HAP-1 (cell line): ENCODE data around the gene SPRED1.

Experiments used
- DNase-seq, 2 experiments: peaks; one replicate each; pipeline ENCODE4 v3.0.0-alpha.2; 2016 to 2020; ENCODE audit warnings: low spot score in 2 of 2
- H3K27me3 ChIP-seq: fragments of 250-450 bp; sonication (Bioruptor Pico); 2 replicates; pipeline ENCODE4 v1.5.1; 2020; ENCODE audit warnings: low read depth, mild to moderate bottlenecking, moderate library complexity
- H3K36me3 ChIP-seq: fragments of 250-450 bp; sonication (Bioruptor Pico); replicated peaks from 2 replicates; pipeline ENCODE4 v1.5.1; 2020; ENCODE audit warnings: mild to moderate bottlenecking
- H3K4me1 ChIP-seq: fragments of 250-450 bp; sonication (Bioruptor Pico); 2 replicates; pipeline ENCODE4 v1.5.1; 2020; ENCODE audit warnings: mild to moderate bottlenecking
- H3K4me3 ChIP-seq: fragments of 250-450 bp; sonication (Bioruptor Pico); 2 replicates; pipeline ENCODE4 v1.5.1; 2020; ENCODE audit warnings: mild to moderate bottlenecking, moderate library complexity
- H3K9me3 ChIP-seq: fragments of 250-450 bp; sonication (Bioruptor Pico); 2 replicates; pipeline ENCODE4 v1.5.1; 2020; ENCODE audit warnings: mild to moderate bottlenecking, moderate library complexity
- in situ Hi-C: fragments of 300-500 bp; cut with MboI; formaldehyde crosslinking; loops from 3 replicates; pipeline ENCODE4 v1.14.3; 2020; ENCODE audit warnings: low sequenced_read_pairs, inconsistent platforms, mixed read lengths

SPRED1 gene

GRCh38 chr15:38373016-38373415 is 120.4 kb downstream of the SPRED1 start:
- peaks cover 3% of the 10 kb centered on the region; the same call in 1 of the 2 replicates for H3K27me3 ChIP-seq
- H3K36me3 ChIP-seq: no peaks in the 10 kb centered on the region
- no peak overlapping the region for H3K4me3 ChIP-seq
- in situ Hi-C loops: no loop called here
- H3K9me3 ChIP-seq: no peaks in the 10 kb centered on the region
- DNase-seq: no peak
- H3K4me1 ChIP-seq: peaks cover 4% of the 10 kb centered on the region; the same call in 1 of the 2 replicates

GRCh38 chr15:38374029-38374428 is 121.4 kb downstream of the SPRED1 start:
- DNase-seq: no peak
- Histone ChIP-seq H3K9me3 (no peaks in the 10 kb centered on the region), H3K4me1 (peaks cover 4% of the 10 kb centered on the region; the same call in 1 of the 2 replicates), H3K36me3 (no peaks in the 10 kb centered on the region), H3K27me3 (peaks cover 3% of the 10 kb centered on the region; the same call in 1 of the 2 replicates), H3K4me3 (no peak overlapping the region)
- in situ Hi-C loops: no loop called here

GRCh38 chr15:38374556-38374955 is 121.9 kb downstream of the SPRED1 start:
- no peak for DNase-seq
- in situ Hi-C loops: no loop called here
- Histone ChIP-seq H3K9me3 (no peaks in the 10 kb centered on the region), H3K36me3 (no peaks in the 10 kb centered on the region), H3K4me1 (peaks cover 2% of the 10 kb centered on the region; the same call in 1 of the 2 replicates), H3K27me3 (peaks cover 3% of the 10 kb centered on the region; the same call in 1 of the 2 replicates), H3K4me3 (no peak overlapping the region)

GRCh38 chr15:38376081-38376480 is 123.4 kb downstream of the SPRED1 start:
- Histone ChIP-seq H3K4me3 (no peak overlapping the region), H3K27me3 (peaks cover 3% of the 10 kb centered on the region), H3K4me1 (no peaks in the 10 kb centered on the region), H3K36me3 (no peaks in the 10 kb centered on the region), H3K9me3 (no peaks in the 10 kb centered on the region)
- in situ Hi-C loops: no loop called here
- no peak for DNase-seq

GRCh38 chr15:38377636-38378035 is 125.0 kb downstream of the SPRED1 start:
- Histone ChIP-seq H3K27me3 (peaks cover 3% of the 10 kb centered on the region), H3K4me1 (no peaks in the 10 kb centered on the region), H3K4me3 (no peak overlapping the region), H3K36me3 (no peaks in the 10 kb centered on the region), H3K9me3 (no peaks in the 10 kb centered on the region)
- DNase-seq: no peak
- in situ Hi-C loops: no loop called here

GRCh38 chr15:38378161-38378560 is 125.5 kb downstream of the SPRED1 start:
- no peak for DNase-seq
- peaks cover 3% of the 10 kb centered on the region for H3K27me3 ChIP-seq
- H3K9me3 ChIP-seq: no peaks in the 10 kb centered on the region
- in situ Hi-C loops: no loop called here
- H3K4me1 ChIP-seq: no peaks in the 10 kb centered on the region
- no peaks in the 10 kb centered on the region for H3K36me3 ChIP-seq
- no peak overlapping the region for H3K4me3 ChIP-seq

- no peaks in the 10 kb centered on the region for H3K36me3 ChIP-seq
- in situ Hi-C loops: no loop called here
- DNase-seq: peak; percentile 30 to 84
- H3K27me3 ChIP-seq: peaks cover 3% of the 10 kb centered on the region; the same call in 1 of the 2 replicates
- no peak overlapping the region for H3K4me3 ChIP-seq
- no peaks in the 10 kb centered on the region for H3K4me1 ChIP-seq
- H3K9me3 ChIP-seq: no peaks in the 10 kb centered on the region
Measured at GRCh38 chr15:38389924-38390542, 137.4 kb downstream of the SPRED1 start.

- no peaks in the 10 kb centered on the region for H3K36me3 ChIP-seq
- H3K27me3 ChIP-seq: peaks cover 9% of the 10 kb centered on the region; the same call in 1 of the 2 replicates
- no peaks in the 10 kb centered on the region for H3K4me1 ChIP-seq
- DNase-seq: no peak
- in situ Hi-C loops: no loop called here
- no peaks in the 10 kb centered on the region for H3K9me3 ChIP-seq
- no peak overlapping the region for H3K4me3 ChIP-seq
Measured at GRCh38 chr15:38391191-38391590, 138.6 kb downstream of the SPRED1 start.

- no peaks in the 10 kb centered on the region for H3K9me3 ChIP-seq
- no peaks in the 10 kb centered on the region for H3K4me1 ChIP-seq
- H3K36me3 ChIP-seq: no peaks in the 10 kb centered on the region
- H3K4me3 ChIP-seq: no peak overlapping the region
- no peak for DNase-seq
- H3K27me3 ChIP-seq: 0 out of 2 replicates have a peak, but pooled peaks cover 7% of the 10 kb centered on the region
- in situ Hi-C loops: no loop called here
Measured at GRCh38 chr15:38398134-38398533, 145.5 kb downstream of the SPRED1 start.

- in situ Hi-C loops: no loop called here
- Histone ChIP-seq H3K27me3 (0 out of 2 replicates have a peak, but pooled peaks cover 2% of the 10 kb centered on the region), H3K4me3 (no peak overlapping the region), H3K4me1 (no peaks in the 10 kb centered on the region), H3K36me3 (no peaks in the 10 kb centered on the region), H3K9me3 (no peaks in the 10 kb centered on the region)
- no peak for DNase-seq
Measured at GRCh38 chr15:38401106-38401505, 148.5 kb downstream of the SPRED1 start.

- H3K27me3 ChIP-seq: no peaks in the 10 kb centered on the region
- H3K4me1 ChIP-seq: no peaks in the 10 kb centered on the region
- H3K4me3 ChIP-seq: no peak overlapping the region
- in situ Hi-C loops: no loop called here
- H3K36me3 ChIP-seq: no peaks in the 10 kb centered on the region
- DNase-seq: no peak
- H3K9me3 ChIP-seq: no peaks in the 10 kb centered on the region
Measured at GRCh38 chr15:38401701-38402100, 149.1 kb downstream of the SPRED1 start.

GRCh38 chr15:38406436-38406835 is 153.8 kb downstream of the SPRED1 start:
- H3K36me3 ChIP-seq: no peaks in the 10 kb centered on the region
- no peaks in the 10 kb centered on the region for H3K4me1 ChIP-seq
- in situ Hi-C loops: no loop called here
- H3K4me3 ChIP-seq: no peak overlapping the region
- H3K27me3 ChIP-seq: peaks cover 5% of the 10 kb centered on the region
- no peak for DNase-seq
- no peaks in the 10 kb centered on the region for H3K9me3 ChIP-seq
